Posterior cingulate gyrus (tissue), 11 donors: Measurements from ENCODE around the gene AIPL1.

Experiments
- DNase-seq, 10 donors: peaks; one replicate each; pipeline versions ENCODE4 v3.0.0 to v3.0.0-alpha.2; 2020 to 2021; ENCODE audit warnings: mixed read lengths in 3 of 10
- intact Hi-C: fragments of 100-400 bp; cut with DNase I; formaldehyde crosslinking; loops from one replicate; pipeline ENCODE4 v1.15.1; 2023

Gene AIPL1

GRCh38 chr17:6426356-6427101, 8.4 kb downstream of the AIPL1 start:
- intact Hi-C loops: no loop called here
- peak in 1 of 10 donors; percentile 52 for DNase-seq

- intact Hi-C loops: no loop called here
- DNase-seq: peak in 6 of 10 donors; percentile 18 to 90 (median 60)
These were observed 9.5 kb downstream of the AIPL1 start for GRCh38 chr17:6425407-6425806.

GRCh38 chr17:6423931-6424330, 11.0 kb downstream of the AIPL1 start:
- DNase-seq: peak in 1 of 10 donors; percentile 61
- intact Hi-C loops: loop anchor here (5.0 kb wide), 1 partner anchor 717 kb away; no protein-coding TSS in a partner anchor

GRCh38 chr17:6422654-6423241, 12.2 kb downstream of the AIPL1 start:
- intact Hi-C loops: loop anchor here (1.0 to 5.0 kb wide), 2 partner anchors 715 to 835 kb away; no protein-coding TSS in a partner anchor
- peak in 1 of 10 donors; percentile 54 for DNase-seq

GRCh38 chr17:6421700-6422604, 13.0 kb downstream of the AIPL1 start:
- peak; percentile 72 to 97 (median 88) for DNase-seq
- intact Hi-C loops: loop anchor here (1.0 to 5.0 kb wide), 2 partner anchors 715 to 835 kb away; no protein-coding TSS in a partner anchor

GRCh38 chr17:6420173-6420641, 14.7 kb downstream of the AIPL1 start:
- DNase-seq: peak in 2 of 10 donors; percentile 78 to 80
- intact Hi-C loops: loop anchor here (5.0 kb wide), 1 partner anchor 713 kb away; no protein-coding TSS in a partner anchor

GRCh38 chr17:6415616-6416015, 19.3 kb downstream of the AIPL1 start:
- DNase-seq: no peak
- intact Hi-C loops: loop anchor here (5.0 kb wide), 1 partner anchor 348 kb away; no protein-coding TSS in a partner anchor

GRCh38 chr17:6413065-6413464, 21.9 kb downstream of the AIPL1 start:
- no peak for DNase-seq
- intact Hi-C loops: no loop called here

GRCh38 chr17:6408735-6409134, 26.2 kb downstream of the AIPL1 start:
- intact Hi-C loops: no loop called here
- DNase-seq: no peak

GRCh38 chr17:6408276-6408675, 26.6 kb downstream of the AIPL1 start:
- intact Hi-C loops: no loop called here
- no peak for DNase-seq

- no peak for DNase-seq
- intact Hi-C loops: no loop called here
These were observed 32.7 kb downstream of the AIPL1 start for GRCh38 chr17:6402258-6402657.

GRCh38 chr17:6398955-6399354, 36.0 kb downstream of the AIPL1 start:
- no peak for DNase-seq
- intact Hi-C loops: no loop called here

GRCh38 chr17:6394055-6394606, 40.8 kb downstream of the AIPL1 start:
- intact Hi-C loops: no loop called here
- no peak for DNase-seq

- intact Hi-C loops: no loop called here
- peak in 3 of 10 donors; percentile 23 to 27 (median 24) for DNase-seq
These were observed 41.5 kb downstream of the AIPL1 start for GRCh38 chr17:6393351-6393952.

- intact Hi-C loops: no loop called here
- DNase-seq: no peak
These were observed 42.1 kb downstream of the AIPL1 start for GRCh38 chr17:6392609-6393350.

GRCh38 chr17:6388416-6388815, 46.5 kb downstream of the AIPL1 start:
- no peak for DNase-seq
- intact Hi-C loops: no loop called here

GRCh38 chr17:6387858-6388257, 47.1 kb downstream of the AIPL1 start:
- DNase-seq: no peak
- intact Hi-C loops: no loop called here

GRCh38 chr17:6387442-6387841, 47.5 kb downstream of the AIPL1 start:
- intact Hi-C loops: no loop called here
- no peak for DNase-seq

- no peak for DNase-seq
- intact Hi-C loops: no loop called here
These were observed 48.8 kb downstream of the AIPL1 start for GRCh38 chr17:6386041-6386630.
